GM23338 (cell line): ENCODE data around the gene PALLD. TPM values are rescaled to one million over a fixed set of nuclear protein-coding genes. Genes with fewer than 3 reads are reported as not detected.

Experiments used
- ATAC-seq: fragments of 200-7000 bp; cut with Tn5 transposase; 3 replicates; pipeline ENCODE4 v1.9.1; 2020
- DNase-seq: peaks from one replicate; pipeline ENCODE4 v3.0.0-alpha.2; 2015; ENCODE audit warnings: low spot score
- H2AFZ ChIP-seq: fragments of 200-600 bp; sonication (generic); 2 replicates; pipeline ENCODE4 v1.8.0; 2016; ENCODE audit warnings: antibody characterized with exemption, mild to moderate bottlenecking, moderate library complexity
- H3F3A ChIP-seq: fragments of 200-600 bp; sonication (generic); replicated peaks from 2 replicates; pipeline ENCODE4 v1.8.0; 2017; ENCODE audit warnings: antibody characterized with exemption, mixed run types, low read depth
- H3K27ac ChIP-seq: fragments of 200-600 bp; sonication (generic); 2 replicates; pipeline ENCODE4 v1.6.1; 2016; ENCODE audit warnings: low read depth
- H3K27me3 ChIP-seq: fragments of 200-600 bp; sonication (generic); 2 replicates; pipeline ENCODE4 v1.8.0; 2016; ENCODE audit warnings: mild to moderate bottlenecking, mixed run types, moderate library complexity; ENCODE audit not compliant: insufficient read depth
- H3K36me3 ChIP-seq: fragments of 200-600 bp; sonication (generic); 2 replicates; pipeline ENCODE4 v1.8.0; 2016; ENCODE audit warnings: mild to moderate bottlenecking; ENCODE audit not compliant: insufficient read depth
- H3K4me1 ChIP-seq: fragments of 200-600 bp; sonication (generic); 2 replicates; pipeline ENCODE4 v1.8.0; 2016; ENCODE audit warnings: mild to moderate bottlenecking, moderate library complexity; ENCODE audit not compliant: insufficient read depth
- H3K4me2 ChIP-seq: fragments of 200-600 bp; sonication (generic); 2 replicates; pipeline ENCODE4 v1.7.1; 2017; ENCODE audit warnings: mixed run types
- H3K4me3 ChIP-seq: fragments of 200-600 bp; sonication (generic); 2 replicates; pipeline ENCODE4 v1.6.1; 2016; ENCODE audit warnings: mixed run types
- H3K79me2 ChIP-seq: fragments of 200-600 bp; sonication (generic); replicated peaks from 2 replicates; pipeline ENCODE4 v1.8.0; 2017; ENCODE audit warnings: mild to moderate bottlenecking; ENCODE audit not compliant: insufficient read depth
- H3K9me2 ChIP-seq: fragments of 200-600 bp; sonication (generic); 2 replicates; pipeline ENCODE4 v1.8.0; 2017; ENCODE audit not compliant: insufficient read depth
- H4K20me1 ChIP-seq: fragments of 200-600 bp; sonication (generic); replicated peaks from 2 replicates; pipeline ENCODE4 v1.8.0; 2017; ENCODE audit warnings: mild to moderate bottlenecking; ENCODE audit not compliant: insufficient read depth
- H3K27ac Mint-ChIP-seq: 2 replicates; pipeline ENCODE4 v1.8.0; 2020; ENCODE audit warnings: inconsistent platforms, mild to moderate bottlenecking, moderate library complexity, mixed read lengths
- H3K27me3 Mint-ChIP-seq: 3 replicates; pipeline ENCODE4 v1.8.0; 2022; ENCODE audit warnings: low read depth, mild to moderate bottlenecking, moderate library complexity, mixed read lengths, inconsistent platforms; ENCODE audit not compliant: insufficient read depth, poor library complexity
- H3K36me3 Mint-ChIP-seq: 3 replicates; pipeline ENCODE4 v1.8.0; 2021; ENCODE audit warnings: low read depth, mild to moderate bottlenecking, inconsistent platforms, moderate library complexity, mixed read lengths
- H3K4me1 Mint-ChIP-seq: 3 replicates; pipeline ENCODE4 v1.8.0; 2020; ENCODE audit warnings: mild to moderate bottlenecking, inconsistent platforms, mixed read lengths
- H3K4me3 Mint-ChIP-seq: 3 replicates; pipeline ENCODE4 v1.8.0; 2021; ENCODE audit warnings: moderate library complexity, mild to moderate bottlenecking, inconsistent platforms, mixed read lengths
- H3K9me3 Mint-ChIP-seq: 3 replicates; pipeline ENCODE4 v1.8.0; 2020; ENCODE audit warnings: moderate library complexity, mild to moderate bottlenecking, inconsistent platforms, mixed read lengths
- CTCF ChIP-seq, 2 experiments: fragments of 200-600 bp in 1 of 2; sonication (generic) in 1 of 2; conservative IDR thresholded peaks; 2 replicates each; pipeline versions ENCODE4 v1.5.1 to v1.6.1; 2016 to 2017; ENCODE audit warnings: antibody characterized with exemption in 2 of 2, low read depth in 2 of 2, mild to moderate bottlenecking in 2 of 2, moderate library complexity in 1 of 2
- EZH2 ChIP-seq: fragments of 200-600 bp; sonication (generic); IDR thresholded peaks from one replicate; pipeline ENCODE4 v1.8.0; 2017; ENCODE audit warnings: antibody characterized with exemption, mild to moderate bottlenecking, low read depth; ENCODE audit not compliant: unreplicated experiment
- POLR2AphosphoS5 ChIP-seq: IDR thresholded peaks from 2 replicates; pipeline ENCODE4 v1.6.1; 2016; ENCODE audit warnings: antibody characterized with exemption, low read depth
- REST ChIP-seq: IDR thresholded peaks from one replicate; pipeline ENCODE4 v1.6.1; 2018; ENCODE audit warnings: antibody characterized with exemption; ENCODE audit not compliant: unreplicated experiment
- ZNF331 ChIP-seq: fragments of 250-450 bp; sonication (Bioruptor Pico); IDR thresholded peaks from 2 replicates; pipeline ENCODE4 v1.5.0; 2020; ENCODE audit warnings: low read depth, mild to moderate bottlenecking, moderate library complexity
- polyA plus RNA-seq: library from polyadenylated mRNA; unstranded; fragments of >200 nt; fragmentation: Nextera tagmentation; extraction: Ambion mirVana; gene quantifications from 2 replicates; pipeline ENCODE4 v1.2.1, GENCODE V29; 2016
- total RNA-seq: library from RNA; depleted of rRNA; stranded (reverse); fragments of >200 nt; shearing (Covaris generic); gene quantifications from 2 replicates; pipeline ENCODE4 v1.2.3, GENCODE V29; 2014

The PALLD gene
- total and polyA plus RNA-seq, 2 experiments from 2014 or later: 13.1 to 30.2 TPM

- no peak for TF ChIP-seq REST
- TF ChIP-seq POLR2AphosphoS5: no peak
- TF ChIP-seq EZH2: no peak
- TF ChIP-seq ZNF331: no peak
- no peak for TF ChIP-seq CTCF (conservative IDR thresholded peaks at IDR 0.05; ENCODE audit: low read depth in 2 of 2)
Measured at GRCh38 chr4:168689791-168690190, 192.9 kb downstream of the PALLD start (continued).

- no peaks in the 10 kb centered on the region for H3K36me3 ChIP-seq
- no peaks in the 10 kb centered on the region for H3K9me3 Mint-ChIP-seq
- H2AFZ ChIP-seq: no peak overlapping the region
- no peaks in the 10 kb centered on the region for H3K9me2 ChIP-seq
- DNase-seq (no peak), ATAC-seq (no peak)
- no peak for TF ChIP-seq REST
- TF ChIP-seq POLR2AphosphoS5: no peak
- no peak for TF ChIP-seq ZNF331
- H3K4me1 ChIP-seq: peaks cover 4% of the 10 kb centered on the region; the same call in 1 of the 2 replicates
- H3K27ac ChIP-seq: no peak overlapping the region
- H3K36me3 Mint-ChIP-seq: no peaks in the 10 kb centered on the region; the same call in 2 of the 3 replicates
- H3F3A ChIP-seq: no peaks in the 10 kb centered on the region
- peaks cover 19% of the 10 kb centered on the region for H3K4me1 Mint-ChIP-seq
- H4K20me1 ChIP-seq: no peaks in the 10 kb centered on the region
- H3K4me2 ChIP-seq: no peak overlapping the region
- no peak overlapping the region for H3K4me3 ChIP-seq
- H3K27ac Mint-ChIP-seq: 0 out of 2 replicates have a peak overlapping the region, but pooled peaks have one; percentile 23
- H3K4me3 Mint-ChIP-seq: no peak overlapping the region
- no peaks in the 10 kb centered on the region for H3K27me3 ChIP-seq
- no peaks in the 10 kb centered on the region for H3K79me2 ChIP-seq
- no peaks in the 10 kb centered on the region for H3K27me3 Mint-ChIP-seq
Measured at GRCh38 chr4:168690199-168690598, 193.3 kb downstream of the PALLD start.
